OCI-LY7 (cell line): ENCODE data around the gene RNF212.

Source experiments
- CTCF ChIP-seq: fragments of 200-600 bp; sonication (generic); conservative IDR thresholded peaks from 2 replicates; pipeline ENCODE4 v1.5.1; 2014; ENCODE audit warnings: mild to moderate bottlenecking, antibody characterized with exemption, low read length, moderate library complexity, mixed read lengths
- EZH2phosphoT487 ChIP-seq: fragments of 200-600 bp; sonication (generic); IDR thresholded peaks from 2 replicates; pipeline ENCODE4 v1.6.1; 2018; ENCODE audit warnings: low read depth, borderline replicate concordance, mild to moderate bottlenecking, mixed run types, antibody characterized with exemption, low read length, moderate library complexity, mixed read lengths

DNA sequence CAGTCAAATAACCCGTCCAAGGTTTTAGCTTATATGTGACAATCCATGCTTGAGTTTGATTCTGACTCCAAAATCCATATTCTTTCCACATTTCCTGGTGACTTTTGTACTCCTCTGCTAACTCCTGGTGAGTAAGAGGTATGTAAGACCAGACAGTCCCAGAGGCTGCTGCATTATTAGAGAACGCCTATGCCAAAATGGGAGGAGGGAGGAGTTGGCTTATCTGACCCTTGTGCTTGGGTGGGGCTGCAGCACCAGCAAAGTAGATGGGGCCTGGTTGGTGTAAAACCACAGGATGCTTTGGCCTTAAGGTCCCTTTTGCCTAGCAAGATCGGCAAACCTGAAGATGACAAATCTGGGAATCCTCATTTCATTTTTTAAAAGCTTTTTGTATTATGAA lies 9.1 kb upstream of the RNF212 start:
- no peak for TF ChIP-seq CTCF
- TF ChIP-seq EZH2phosphoT487: no peak
